GM19351 (cell line): ENCODE measurements around the gene ZBTB46.
"Not testable (repeated sequence)": the region's sequence is repeated elsewhere in the genome, so short reads cannot be mapped to it uniquely, and the experiment has no call there.

ENCODE experiments used
- ATAC-seq: cut with Tn5 transposase; IDR thresholded peaks from one replicate; pipeline ENCODE4 v1.9.1; 2021; ENCODE audit warnings: mild to moderate bottlenecking, moderate library complexity; ENCODE audit not compliant: unreplicated experiment

ZBTB46 gene

GRCh38 chr20:63830841-63831588 is at the start of gene ZBTB46:
ZBTB46 (minus strand) TSS chr20:63831264; CDS start chr20:63790757, 40,507 bp downstream.
- ATAC-seq: peak; percentile 59

- no peak for ATAC-seq
Measured at GRCh38 chr20:63878899-63879663, 48.0 kb upstream of the ZBTB46 start.

- ATAC-seq: no peak
Measured at GRCh38 chr20:63877755-63878470, 46.8 kb upstream of the ZBTB46 start.

GRCh38 chr20:63876489-63877036 is 45.5 kb upstream of the ZBTB46 start:
- ATAC-seq: no peak

- not testable (repeated sequence) for ATAC-seq
Measured at GRCh38 chr20:63874241-63874640, 43.2 kb upstream of the ZBTB46 start.

- ATAC-seq: no peak
Measured at GRCh38 chr20:63873477-63873971, 42.5 kb upstream of the ZBTB46 start.

- ATAC-seq: no peak
Measured at GRCh38 chr20:63868264-63868663, 37.2 kb upstream of the ZBTB46 start.

- ATAC-seq: not testable (repeated sequence)
Measured at GRCh38 chr20:63867042-63867441, 36.0 kb upstream of the ZBTB46 start.

GRCh38 chr20:63864978-63865640 is 34.0 kb upstream of the ZBTB46 start, which contains the start of gene TPD52L2:
TPD52L2 (plus strand) TSS chr20:63865270; CDS start chr20:63865366, 96 bp downstream.
- peak; percentile 64 for ATAC-seq

- ATAC-seq: no peak
Measured at GRCh38 chr20:63864545-63864977, 33.5 kb upstream of the ZBTB46 start.

GRCh38 chr20:63863798-63864544 is 32.9 kb upstream of the ZBTB46 start:
- peak; percentile 76 for ATAC-seq

- no peak for ATAC-seq
Measured at GRCh38 chr20:63863021-63863797, 32.1 kb upstream of the ZBTB46 start.

- ATAC-seq: no peak
Measured at GRCh38 chr20:63861981-63862901, 31.2 kb upstream of the ZBTB46 start.

GRCh38 chr20:63861365-63861934 is 30.4 kb upstream of the ZBTB46 start, which contains the start of gene ABHD16B:
ABHD16B (plus strand) TSS chr20:63861498; CDS start chr20:63861541, 43 bp downstream.
- ATAC-seq: no peak

- ATAC-seq: no peak
Measured at GRCh38 chr20:63860325-63861051, 29.4 kb upstream of the ZBTB46 start.

- no peak for ATAC-seq
Measured at GRCh38 chr20:63859166-63859699, 28.2 kb upstream of the ZBTB46 start.
